Coronary artery (tissue), 2 donors: ENCODE measurements around the gene GSX2.

ENCODE experiments used
- DNase-seq: peaks from one replicate; pipeline ENCODE4 v3.0.0-alpha.2; 2017; ENCODE audit warnings: low spot score
- H3K27ac ChIP-seq, 2 donors: fragments of 200-600 bp; sonication (generic); one replicate each; pipeline ENCODE4 v1.5.1; 2016 to 2019
- H3K4me3 ChIP-seq: fragments of 200-600 bp; sonication (generic); 2 replicates; pipeline ENCODE4 v1.5.1; 2016; ENCODE audit warnings: mild to moderate bottlenecking, moderate library complexity
- CTCF ChIP-seq: fragments of 200-600 bp; sonication (generic); IDR thresholded peaks from one replicate; pipeline ENCODE4 v1.5.1; 2019; ENCODE audit warnings: antibody characterized with exemption

GSX2 gene

DNA sequence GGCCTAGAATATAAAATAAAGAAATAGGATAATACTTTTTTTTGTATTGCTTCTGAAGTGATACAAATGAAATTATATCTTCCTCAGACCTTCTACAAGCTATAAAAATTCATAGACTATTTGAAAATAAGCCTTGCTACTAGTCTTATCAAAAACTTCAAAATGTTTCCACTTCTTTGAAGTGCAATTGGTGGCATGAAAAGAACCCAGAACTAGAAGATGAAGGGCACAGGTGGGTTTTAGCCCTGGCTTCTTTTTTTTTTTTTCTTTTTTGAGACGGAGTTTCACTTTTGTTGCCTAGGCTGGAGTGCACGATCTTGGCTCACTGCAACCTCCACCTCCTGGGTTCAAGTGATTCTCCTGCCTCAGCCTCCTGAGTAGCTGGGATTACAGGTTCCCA is 44.2 kb downstream of the GSX2 start:
- no peak for DNase-seq
- no peak for TF ChIP-seq CTCF
- Histone ChIP-seq H3K4me3 (no peak overlapping the region), H3K27ac (no peak overlapping the region)

- no peak overlapping the region for H3K27ac ChIP-seq
- DNase-seq: no peak
Measured at GRCh38 chr4:54144661-54145171, 44.8 kb downstream of the GSX2 start.

GRCh38 chr4:54146139-54146538 is 46.2 kb downstream of the GSX2 start:
- no peak for TF ChIP-seq CTCF
- DNase-seq: no peak
- no peak overlapping the region for H3K27ac ChIP-seq
- no peak overlapping the region for H3K4me3 ChIP-seq

More at GRCh38 chr4:54144661-54145171, 44.8 kb downstream of the GSX2 start:
- H3K4me3 ChIP-seq: no peak overlapping the region
- no peak for TF ChIP-seq CTCF

DNA sequence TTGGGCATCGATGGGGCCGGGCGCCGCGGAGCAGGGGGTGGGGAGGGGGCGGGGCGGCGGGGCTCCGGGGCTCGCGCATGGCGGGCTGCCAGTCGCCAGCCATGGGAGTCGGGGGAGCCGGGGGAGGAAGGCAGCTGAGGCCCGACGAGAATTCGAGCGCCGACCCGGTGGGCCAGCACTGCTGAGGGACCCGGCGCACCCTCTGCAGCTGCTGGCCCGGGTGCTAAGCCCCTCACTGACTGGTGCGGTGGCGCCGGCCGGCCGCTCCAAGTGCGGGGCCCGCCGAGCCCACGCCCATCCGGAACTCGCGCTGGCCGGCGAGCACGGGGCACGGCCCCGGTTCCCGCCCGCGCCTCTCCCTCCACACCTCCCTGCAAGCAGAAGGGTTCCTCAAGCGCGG is 49.4 kb downstream of the GSX2 start:
- Histone ChIP-seq H3K4me3 (peak overlapping the region; percentile 61), H3K27ac (no peak overlapping the region)
- no peak for TF ChIP-seq CTCF
- no peak for DNase-seq
